CD14-positive monocyte (primary cell): ENCODE results near the gene EPB41. TPM values are rescaled to one million over a fixed set of nuclear protein-coding genes. Genes with fewer than 3 reads are reported as not detected.

Experiments used
- DNase-seq, 3 donors: peaks; one replicate each; pipeline ENCODE4 v3.0.0-alpha.2; 2011 to 2022
- H2AFZ ChIP-seq: 2 replicates; pipeline ENCODE4 v1.6.0; 2012; ENCODE audit warnings: mild to moderate bottlenecking, low read depth, low read length, inconsistent platforms; ENCODE audit not compliant: insufficient read depth, poor library complexity, severe bottlenecking
- H3K27ac ChIP-seq, 2 donors: 1 replicate in 1 of 2; 2 replicates in 1 of 2; pipeline ENCODE4 v1.5.1; 2012 to 2013; ENCODE audit warnings: low read length in 2 of 2, control low read depth in 1 of 2, inconsistent platforms in 1 of 2, low read depth in 1 of 2, mild to moderate bottlenecking in 1 of 2
- H3K27me3 ChIP-seq, 2 donors: one replicate each; pipeline versions ENCODE4 v1.6.0 to v1.6.1; 2011 to 2013; ENCODE audit warnings: low read length in 2 of 2; ENCODE audit not compliant: control insufficient read depth in 2 of 2, insufficient read depth in 2 of 2
- H3K36me3 ChIP-seq, 2 donors: replicated peaks in 1 of 2; 1 replicate in 1 of 2; 2 replicates in 1 of 2; pipeline versions ENCODE4 v1.5.1 to v1.6.1; 2012 to 2013; ENCODE audit warnings: low read length in 2 of 2, control low read depth in 1 of 2, inconsistent platforms in 1 of 2, mild to moderate bottlenecking in 1 of 2; ENCODE audit not compliant: insufficient read depth in 2 of 2, control insufficient read depth in 1 of 2
- H3K4me1 ChIP-seq, 2 donors: 1 replicate in 1 of 2; 2 replicates in 1 of 2; pipeline versions ENCODE4 v1.5.1 to v1.6.1; 2012 to 2013; ENCODE audit warnings: low read length in 2 of 2, control low read depth in 1 of 2, inconsistent platforms in 1 of 2, mild to moderate bottlenecking in 1 of 2, moderate library complexity in 1 of 2; ENCODE audit not compliant: insufficient read depth in 2 of 2, control insufficient read depth in 1 of 2
- H3K4me2 ChIP-seq: replicated peaks from 2 replicates; pipeline ENCODE3; 2012; ENCODE audit warnings: low read length, moderate library complexity, mild to moderate bottlenecking; ENCODE audit not compliant: poor library complexity, severe bottlenecking; ENCODE audit errors: extremely low read depth
- H3K4me3 ChIP-seq, 3 experiments: fragments of 200-600 bp in 1 of 3; sonication (generic) in 1 of 3; replicated peaks in 1 of 3; 1 replicate in 2 of 3; 2 replicates in 1 of 3; pipeline ENCODE4 v1.5.1; 2011 to 2013; ENCODE audit warnings: low read length in 3 of 3, mild to moderate bottlenecking in 3 of 3, control low read depth in 2 of 3, low read depth in 2 of 3, inconsistent platforms in 1 of 3, moderate library complexity in 1 of 3
- H3K79me2 ChIP-seq: 2 replicates; pipeline ENCODE4 v1.6.0; 2012; ENCODE audit warnings: mild to moderate bottlenecking, control low read depth, inconsistent platforms, low read length, moderate library complexity; ENCODE audit not compliant: insufficient read depth
- H3K9ac ChIP-seq: 2 replicates; pipeline ENCODE4 v1.6.0; 2017; ENCODE audit warnings: low read length, mild to moderate bottlenecking; ENCODE audit not compliant: insufficient read depth, poor library complexity, severe bottlenecking
- H3K9me3 ChIP-seq, 2 donors: replicated peaks in 1 of 2; 1 replicate in 1 of 2; 2 replicates in 1 of 2; pipeline versions ENCODE4 v1.5.1 to v1.6.1; 2012 to 2013; ENCODE audit warnings: low read length in 2 of 2, control low read depth in 1 of 2; ENCODE audit not compliant: control insufficient read depth in 1 of 2, insufficient read depth in 1 of 2
- H4K20me1 ChIP-seq: 2 replicates; pipeline ENCODE4 v1.6.0; 2012; ENCODE audit warnings: mild to moderate bottlenecking, low read length, control low read depth, moderate library complexity; ENCODE audit not compliant: insufficient read depth
- H3K27ac Mint-ChIP-seq, 7 donors: one replicate each; pipeline ENCODE4 v1.8.0; 2020; ENCODE audit warnings: mild to moderate bottlenecking in 7 of 7, mixed read lengths in 7 of 7, moderate library complexity in 6 of 7, inconsistent platforms in 2 of 7
- H3K27me3 Mint-ChIP-seq, 3 donors: one replicate each; pipeline ENCODE4 v1.8.0; 2021 to 2022; ENCODE audit warnings: low read depth in 3 of 3, mild to moderate bottlenecking in 3 of 3, mixed read lengths in 3 of 3, moderate library complexity in 3 of 3, inconsistent platforms in 1 of 3
- H3K36me3 Mint-ChIP-seq, 2 donors: one replicate each; pipeline ENCODE4 v1.8.0; 2020; ENCODE audit warnings: mixed read lengths in 2 of 2, inconsistent platforms in 1 of 2, mild to moderate bottlenecking in 1 of 2
- H3K4me1 Mint-ChIP-seq: one replicate; pipeline ENCODE4 v1.8.0; 2020; ENCODE audit warnings: mild to moderate bottlenecking, mixed read lengths
- H3K4me3 Mint-ChIP-seq, 2 donors: one replicate each; pipeline ENCODE4 v1.8.0; 2020; ENCODE audit warnings: mild to moderate bottlenecking in 2 of 2, mixed read lengths in 2 of 2, moderate library complexity in 1 of 2
- H3K9me3 Mint-ChIP-seq, 7 donors: one replicate each; pipeline ENCODE4 v1.8.0; 2020 to 2022; ENCODE audit warnings: mixed read lengths in 7 of 7, mild to moderate bottlenecking in 6 of 7, moderate library complexity in 6 of 7, inconsistent platforms in 2 of 7
- CTCF ChIP-seq: fragments of 200-600 bp; IDR thresholded peaks from one replicate; pipeline ENCODE4 v1.8.0; 2022; ENCODE audit warnings: antibody characterized with exemption, mild to moderate bottlenecking
- WGBS: methylation state at CpG from one replicate; pipeline ENCODE4 v1.1.5; 2013; ENCODE audit warnings: missing lambda C conversion rate; ENCODE audit not compliant: insufficient coverage; 5-methylcytosine and 5-hydroxymethylcytosine counted together
- intact Hi-C, 2 donors: fragments of 100-400 bp; cut with micrococcal nuclease; formaldehyde crosslinking; loops; one replicate each; pipeline versions ENCODE4 v1.15.0 to v1.15.1; 2023
- polyA plus RNA-seq, 3 donors: library from polyadenylated mRNA; depleted of rRNA in 1 of 3; unstranded in 2 of 3; stranded (reverse) in 1 of 3; fragments of 300-500 nt in 2 of 3; fragments of >200 nt in 1 of 3; fragmentation: Illumina TruSeq in 2 of 3; gene quantifications; 1 replicate in 2 of 3; 2 replicates in 1 of 3; pipeline ENCODE4 v1.2.3, GENCODE V29; 2012 to 2021

EPB41 gene
- polyA plus RNA-seq, 3 donors, result 11.3 to 19.4 (median 18.9) TPM

- H2AFZ ChIP-seq, result no peak overlapping the region
- Mint-ChIP-seq H3K27ac (no peak overlapping the region), H3K9me3 (peaks cover 0 to 16% (median 2%) of the 10 kb centered on the region in 7 donors), H3K36me3 (no peaks in the 10 kb centered on the region), H3K4me3 (no peak overlapping the region), H3K4me1 (peaks cover 6% of the 10 kb centered on the region), H3K27me3 (peaks cover 20 to 47% (median 33%) of the 10 kb centered on the region in 3 donors)
- H3K27ac ChIP-seq, result no peak overlapping the region
- no peak overlapping the region for H3K9ac ChIP-seq
- peaks cover 0 to 3% of the 10 kb centered on the region in 2 donors for H3K27me3 ChIP-seq
- WGBS, result 96% methylated on average over 5 of the region's 14 CpGs
- H3K4me2 ChIP-seq, result no peak overlapping the region
- intact Hi-C loops, result no loop called here
- TF ChIP-seq CTCF, result no peak
- no peaks in the 10 kb centered on the region for H3K79me2 ChIP-seq
- H3K4me1 ChIP-seq, result peaks cover 0 to 5% of the 10 kb centered on the region in 2 donors
- DNase-seq, result no peak
- H3K9me3 ChIP-seq, result no peaks in the 10 kb centered on the region
- no peak overlapping the region for H3K4me3 ChIP-seq
- no peaks in the 10 kb centered on the region for H4K20me1 ChIP-seq
- H3K36me3 ChIP-seq, result no peaks in the 10 kb centered on the region
Measured at GRCh38 chr1:29136391-29136915, 222.1 kb downstream of the EPB41 start.

GRCh38 chr1:29142714-29143113 is 228.3 kb downstream of the EPB41 start:
- intact Hi-C loops, result no loop called here
- H4K20me1 ChIP-seq, result peaks cover 12% of the 10 kb centered on the region
- H3K36me3 ChIP-seq, result peaks cover 18 to 29% of the 10 kb centered on the region in 2 donors
- no peaks in the 10 kb centered on the region for H3K27me3 ChIP-seq
- H3K9me3 ChIP-seq, result no peaks in the 10 kb centered on the region
- no peak for TF ChIP-seq CTCF
- no peak overlapping the region for H3K4me3 ChIP-seq
- no peak overlapping the region for H3K27ac Mint-ChIP-seq
- no peaks in the 10 kb centered on the region for H3K79me2 ChIP-seq
- DNase-seq, result no peak
- H3K9me3 Mint-ChIP-seq, result peaks cover 0 to 13% (median 3%) of the 10 kb centered on the region in 7 donors
- no peaks in the 10 kb centered on the region for H3K4me1 Mint-ChIP-seq
- no peak overlapping the region for H3K4me2 ChIP-seq
- no CpG with 5 or more reads among the region's 2 CpGs for WGBS
- H3K27me3 Mint-ChIP-seq, result peaks cover 1 to 4% (median 4%) of the 10 kb centered on the region in 3 donors
- peaks cover 23 to 31% of the 10 kb centered on the region in 2 donors for H3K36me3 Mint-ChIP-seq
- no peak overlapping the region for H3K4me3 Mint-ChIP-seq
- no peak overlapping the region for H3K27ac ChIP-seq
- H3K4me1 ChIP-seq, result no peaks in the 10 kb centered on the region
- H2AFZ ChIP-seq, result no peak overlapping the region
- H3K9ac ChIP-seq, result no peak overlapping the region
